HFF-Myc (cell line): ENCODE data around the gene PRADC1.
A peak's percentile ranks its signal among the peaks of the same experiment; 100 is the strongest.

Experiments used
- DNase-seq: peaks from one replicate; pipeline ENCODE4 v3.0.0-alpha.2; 2011; ENCODE audit warnings: low read depth; ENCODE audit errors: extremely low read depth
- H3K4me3 ChIP-seq: replicated peaks from 2 replicates; pipeline ENCODE4 v1.5.1; 2011; ENCODE audit warnings: low read depth, mild to moderate bottlenecking, control low read depth, low read length
- CTCF ChIP-seq: IDR thresholded peaks from 2 replicates; pipeline ENCODE4 v1.5.1; 2012; ENCODE audit warnings: mild to moderate bottlenecking, low read depth, low read length, control low read depth; ENCODE audit errors: missing control alignments

PRADC1 gene

GRCh38 chr2:73225513-73226360 lies 7.3 kb downstream of the PRADC1 start:
- no peak overlapping the region for H3K4me3 ChIP-seq
- TF ChIP-seq CTCF = no peak
- no peak for DNase-seq

DNA sequence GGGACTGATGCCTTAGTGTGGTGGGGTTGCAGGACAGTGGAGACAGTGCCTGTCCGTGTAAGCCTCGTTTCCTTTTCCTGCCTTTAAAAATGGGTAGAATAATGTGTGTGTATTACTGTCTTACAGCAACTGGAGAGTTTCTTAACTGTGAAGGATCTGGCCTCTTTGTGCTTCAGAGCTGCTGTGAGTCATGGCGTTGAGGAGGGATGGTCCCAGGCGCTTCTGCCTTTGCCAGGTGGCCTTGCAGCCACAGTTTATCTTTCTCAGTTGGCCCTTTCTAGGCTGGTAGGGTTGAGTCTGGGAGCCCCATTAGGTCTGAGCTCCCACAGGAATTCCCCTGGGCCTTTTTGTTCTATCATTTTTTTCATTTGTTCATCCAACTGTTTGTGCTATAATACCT lies 9.2 kb downstream of the PRADC1 start:
- no peak overlapping the region for H3K4me3 ChIP-seq
- TF ChIP-seq CTCF = no peak
- no peak for DNase-seq

DNA sequence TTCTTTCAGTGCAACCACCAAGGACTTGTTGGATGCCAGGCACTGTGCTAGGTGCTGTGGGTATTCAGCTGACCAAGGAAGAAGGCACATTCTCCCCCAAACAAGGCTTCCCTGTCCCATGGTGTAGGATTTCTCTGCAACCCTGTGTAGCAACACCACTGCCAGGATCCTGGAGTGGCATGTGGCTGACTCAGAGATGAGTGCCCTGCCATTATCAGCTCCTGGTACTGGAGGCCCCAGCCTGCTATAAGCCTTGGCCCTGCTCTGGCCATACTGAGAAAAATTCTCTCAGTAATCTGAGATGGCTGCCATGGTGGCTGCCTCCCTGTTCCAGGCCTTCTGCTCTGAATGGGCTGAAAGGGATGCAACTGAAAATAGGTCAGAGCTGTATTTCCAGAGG lies 14.7 kb downstream of the PRADC1 start:
- no peak for TF ChIP-seq CTCF
- DNase-seq = no peak
- no peak overlapping the region for H3K4me3 ChIP-seq

DNA sequence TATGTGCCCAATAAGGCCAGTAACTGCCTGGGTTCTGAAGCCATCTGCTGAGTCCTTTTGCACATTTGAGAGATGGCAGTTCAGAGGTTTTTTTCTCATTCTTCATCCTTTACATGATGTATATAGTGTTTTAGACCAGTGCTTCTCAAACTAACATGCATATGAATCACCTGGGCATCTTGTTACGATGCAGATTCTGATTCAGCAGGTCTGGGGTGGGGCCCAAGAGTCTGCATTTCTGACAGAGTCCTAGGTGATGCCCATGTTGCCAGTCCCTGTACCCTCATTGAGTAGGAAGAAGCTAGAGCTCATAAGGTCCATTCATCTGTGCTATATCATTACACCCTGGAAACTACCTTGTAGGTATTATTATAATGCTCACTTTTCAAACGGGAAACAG lies 15.2 kb downstream of the PRADC1 start:
- H3K4me3 ChIP-seq = no peak overlapping the region
- DNase-seq = no peak
- TF ChIP-seq CTCF = no peak

DNA sequence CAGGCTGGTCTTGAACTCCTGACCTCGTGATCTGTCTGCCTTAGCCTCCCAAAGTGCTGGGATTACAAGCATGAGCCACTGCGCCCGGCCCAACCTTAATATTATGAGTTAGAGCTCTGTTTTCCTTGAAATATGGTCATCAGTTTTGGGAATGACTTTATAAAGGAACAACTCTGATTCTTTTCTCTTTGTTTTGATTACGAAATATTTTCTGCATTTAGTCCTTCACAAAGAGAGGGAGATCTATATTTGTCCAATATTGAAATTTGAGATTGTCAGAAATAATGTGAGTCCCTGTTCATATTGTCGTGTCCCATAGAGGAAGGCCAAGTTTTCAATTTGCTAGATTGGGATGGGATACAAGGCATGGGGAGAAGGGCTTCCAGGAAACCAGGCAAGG lies 15.9 kb downstream of the PRADC1 start:
- no peak overlapping the region for H3K4me3 ChIP-seq
- no peak for TF ChIP-seq CTCF
- DNase-seq = no peak

DNA sequence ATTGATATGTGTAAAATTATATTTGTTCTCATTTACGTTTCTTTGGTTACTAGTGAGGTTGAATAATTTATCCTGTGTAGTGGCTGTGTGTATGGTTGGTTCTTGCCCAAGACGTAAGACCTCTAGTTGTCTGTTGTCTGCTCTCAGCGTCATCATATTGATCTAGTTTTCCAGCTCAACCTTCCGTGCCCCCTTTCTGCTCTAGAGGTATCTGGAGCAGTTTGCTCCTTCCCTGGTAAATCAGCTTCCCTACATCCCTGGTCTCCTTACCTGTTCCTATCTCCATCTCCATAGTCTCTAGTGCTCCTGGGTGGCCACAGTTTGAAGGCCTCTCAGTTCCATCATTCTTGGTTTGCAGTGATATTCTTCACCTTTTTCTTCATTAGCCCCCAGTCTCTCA lies 17.8 kb downstream of the PRADC1 start:
- H3K4me3 ChIP-seq = peak overlapping the region; percentile 82
- no peak for DNase-seq
- TF ChIP-seq CTCF = no peak
